HG03565 (cell line): ENCODE results near the gene ZNF587B.
"Not testable (repeated sequence)": the region's sequence is repeated elsewhere in the genome, so short reads cannot be mapped to it uniquely, and the experiment has no call there.

ENCODE experiments used
- ATAC-seq: cut with Tn5 transposase; IDR thresholded peaks from one replicate; pipeline ENCODE4 v1.9.1; 2021; ENCODE audit warnings: mild to moderate bottlenecking, moderate library complexity; ENCODE audit not compliant: unreplicated experiment

The ZNF587B gene

DNA sequence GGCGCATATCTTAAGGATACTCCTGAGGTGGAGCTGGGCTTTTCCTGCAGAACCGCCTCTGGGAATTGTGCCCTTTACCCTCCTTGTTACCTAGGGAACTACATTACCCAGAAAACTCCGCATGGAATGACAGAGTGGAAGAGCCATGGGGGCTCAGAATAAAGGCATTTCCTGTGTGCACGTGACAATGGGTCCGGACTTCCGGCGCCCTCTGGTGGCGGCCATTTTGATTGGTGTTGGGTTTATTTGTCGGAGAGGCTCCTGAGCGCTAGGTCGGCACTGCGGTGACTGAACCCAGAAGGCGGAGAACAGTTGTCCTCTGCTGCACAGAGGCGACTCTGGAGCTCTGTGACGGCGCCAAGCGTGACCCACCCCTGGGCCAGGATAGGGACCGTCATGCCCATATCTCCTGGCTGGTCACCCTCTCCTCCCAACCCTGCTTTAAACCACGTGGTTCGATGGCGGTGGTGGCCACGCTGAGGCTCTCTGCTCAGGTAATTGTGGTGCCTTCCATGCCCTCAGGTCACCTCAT is at the start of gene ZNF587B:
Gene ZNF587B, plus strand, starts transcription at position 229 of the 532 bp plus-strand sequence. Its CDS starts 230 bp downstream, at position 459.
- ATAC-seq: no peak

DNA sequence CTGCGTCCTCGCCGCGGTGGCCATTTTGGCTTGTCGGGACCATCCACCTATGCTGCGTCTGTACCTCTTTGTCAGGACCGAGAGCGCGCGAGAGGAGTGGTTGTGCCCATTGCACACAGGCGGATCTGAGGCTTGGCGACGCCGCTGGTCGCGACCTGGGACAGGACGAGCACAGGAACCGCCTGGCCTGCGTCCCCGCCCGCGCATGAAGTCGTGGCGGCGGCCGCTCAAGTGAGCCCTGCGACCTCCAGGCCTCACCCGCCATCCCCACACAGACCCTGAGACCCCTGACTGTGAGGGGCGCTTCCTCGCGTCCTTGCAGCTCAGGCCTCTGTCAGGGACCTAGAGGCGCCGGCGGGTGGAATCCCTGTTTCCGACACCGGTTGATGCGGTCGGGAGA is 43.8 kb upstream of the ZNF587B start:
- no peak for ATAC-seq

DNA sequence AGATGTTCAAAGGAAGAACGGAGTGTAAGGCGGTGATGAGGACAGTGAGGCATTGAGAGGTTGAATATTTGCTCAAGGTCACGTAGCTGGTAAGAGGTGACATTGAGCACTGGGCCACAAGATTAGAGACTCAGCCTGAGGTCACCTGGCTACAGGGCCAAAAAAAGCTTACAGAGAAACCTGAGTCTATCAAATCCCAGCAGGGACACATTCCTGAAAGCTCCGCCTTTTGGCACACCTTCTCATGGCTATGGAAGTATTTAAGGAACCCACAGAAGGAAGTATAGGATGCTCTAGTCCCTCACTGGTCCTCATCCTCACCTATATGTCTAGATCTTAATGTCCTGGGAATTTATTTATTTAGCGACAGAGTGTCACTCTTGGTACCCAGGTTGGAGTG is 43.2 kb upstream of the ZNF587B start:
- ATAC-seq: no peak

DNA sequence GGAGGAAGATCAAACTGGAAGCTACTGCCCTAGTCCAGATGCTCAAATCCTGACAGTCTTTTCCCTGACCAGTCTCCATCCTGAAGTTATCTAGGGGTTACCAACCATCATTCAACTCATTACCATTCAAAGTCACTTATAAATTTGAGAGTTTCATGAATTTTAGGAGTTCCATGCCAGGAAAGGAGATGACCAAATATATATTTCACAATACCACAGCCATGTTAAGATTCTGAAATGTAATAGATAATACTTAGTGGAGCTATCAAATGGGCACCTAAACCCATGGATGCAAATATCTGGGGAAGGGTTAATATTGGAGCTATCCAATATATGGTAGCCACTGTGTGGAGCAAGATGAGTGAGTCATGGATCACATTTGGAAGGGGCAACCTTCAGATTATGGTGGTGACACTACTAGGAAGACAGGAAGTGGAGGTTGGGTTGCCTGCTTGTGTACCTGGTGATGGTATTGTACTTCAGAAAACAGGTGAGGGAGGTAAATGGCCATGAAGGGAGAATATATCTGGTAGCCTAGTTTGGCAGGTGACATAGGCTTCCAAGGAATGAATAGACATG is 41.9 kb upstream of the ZNF587B start:
- no peak for ATAC-seq

DNA sequence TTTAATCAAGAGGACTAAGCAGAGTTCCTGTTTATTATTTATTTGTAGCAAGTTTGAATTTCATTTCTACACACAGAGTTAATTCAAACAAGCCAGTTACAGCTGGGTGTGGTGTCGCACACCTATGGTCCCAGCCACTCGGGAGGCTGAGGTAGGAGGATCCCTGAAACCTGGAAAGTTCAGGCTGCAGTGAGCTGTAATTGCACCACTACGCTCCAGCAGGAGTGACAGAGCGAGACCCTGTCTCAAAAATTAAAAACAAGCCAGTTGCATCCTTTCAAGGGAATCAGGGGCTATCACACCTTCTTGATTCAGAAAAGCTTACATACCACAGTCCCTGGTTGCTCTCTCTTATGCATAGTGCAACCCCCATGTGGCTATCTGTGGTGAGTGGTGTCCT is 40.8 kb upstream of the ZNF587B start:
- no peak for ATAC-seq

DNA sequence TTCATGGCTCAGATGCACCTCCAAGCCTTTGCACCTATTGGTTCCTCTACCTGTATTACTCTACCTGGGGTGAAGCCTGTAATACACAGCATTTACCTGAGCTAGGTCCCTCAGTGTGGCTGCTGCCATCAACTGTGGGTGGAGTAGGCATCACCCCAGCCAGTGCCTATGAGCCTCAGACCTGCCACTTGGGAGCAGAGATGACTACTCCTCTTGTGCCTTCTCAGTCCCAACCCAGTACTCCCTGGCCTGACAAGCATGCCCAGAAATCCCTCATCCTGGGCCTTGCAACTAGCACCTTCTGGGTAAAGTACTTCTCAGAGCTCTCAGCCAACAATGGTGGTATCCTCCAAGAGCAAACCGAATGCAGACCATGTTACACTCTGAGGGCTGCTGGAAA is 33.5 kb upstream of the ZNF587B start:
- ATAC-seq: not testable (repeated sequence)

DNA sequence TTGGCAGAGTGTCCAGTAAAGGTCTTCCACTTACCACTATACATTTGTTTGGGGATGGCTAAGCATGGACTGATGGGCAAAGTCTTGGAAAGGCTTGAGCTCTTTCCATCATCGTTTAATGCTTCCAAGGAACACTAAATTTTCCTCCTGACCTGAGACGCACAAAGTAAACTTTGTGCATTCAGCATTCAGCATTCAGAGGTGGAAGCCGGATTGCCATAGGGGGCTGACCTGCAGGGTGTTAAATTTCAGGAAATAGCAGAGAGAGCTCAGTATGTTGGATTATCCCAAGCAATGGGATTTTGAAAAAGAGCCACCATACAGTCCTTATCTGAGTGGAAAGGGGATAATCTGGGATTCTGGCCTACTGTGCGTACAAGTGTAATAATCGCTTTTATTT is 29.4 kb upstream of the ZNF587B start:
- no peak for ATAC-seq

DNA sequence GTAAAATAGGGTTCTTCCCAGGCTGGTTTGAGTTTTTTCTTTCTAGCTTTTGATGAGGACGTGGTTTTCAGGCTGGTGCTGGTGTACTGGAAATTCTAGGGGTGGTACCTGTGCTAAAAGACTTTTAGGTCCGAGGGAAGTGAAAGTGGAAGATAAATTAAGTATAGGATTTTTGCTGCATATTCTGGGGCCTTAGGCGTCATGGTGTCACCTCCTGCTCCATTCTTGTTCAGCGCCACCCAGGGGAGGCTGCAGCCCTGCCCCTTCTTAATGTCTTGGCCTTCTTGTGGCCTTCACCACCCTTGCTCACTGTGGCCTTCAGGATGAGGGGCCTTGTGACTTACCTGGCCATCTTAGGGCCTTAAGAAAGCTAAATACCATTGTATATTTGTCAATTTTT is 27.8 kb upstream of the ZNF587B start:
- ATAC-seq: no peak

DNA sequence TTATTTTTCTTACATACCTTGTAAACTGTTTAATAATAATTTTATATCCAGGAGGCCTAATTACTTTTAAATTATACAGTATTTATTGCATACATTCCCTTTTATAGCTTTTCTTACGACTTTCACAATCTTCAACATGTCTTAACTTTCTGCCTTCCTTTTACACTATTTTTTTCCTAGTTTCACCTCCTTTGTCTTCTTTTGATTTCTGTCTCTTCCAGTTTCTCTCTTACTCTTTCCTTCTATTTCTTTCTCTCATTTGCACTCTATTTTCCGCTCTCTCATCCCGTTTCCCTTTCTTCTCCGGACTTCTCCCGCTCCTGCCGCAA is 26.9 kb upstream of the ZNF587B start:
- no peak for ATAC-seq

DNA sequence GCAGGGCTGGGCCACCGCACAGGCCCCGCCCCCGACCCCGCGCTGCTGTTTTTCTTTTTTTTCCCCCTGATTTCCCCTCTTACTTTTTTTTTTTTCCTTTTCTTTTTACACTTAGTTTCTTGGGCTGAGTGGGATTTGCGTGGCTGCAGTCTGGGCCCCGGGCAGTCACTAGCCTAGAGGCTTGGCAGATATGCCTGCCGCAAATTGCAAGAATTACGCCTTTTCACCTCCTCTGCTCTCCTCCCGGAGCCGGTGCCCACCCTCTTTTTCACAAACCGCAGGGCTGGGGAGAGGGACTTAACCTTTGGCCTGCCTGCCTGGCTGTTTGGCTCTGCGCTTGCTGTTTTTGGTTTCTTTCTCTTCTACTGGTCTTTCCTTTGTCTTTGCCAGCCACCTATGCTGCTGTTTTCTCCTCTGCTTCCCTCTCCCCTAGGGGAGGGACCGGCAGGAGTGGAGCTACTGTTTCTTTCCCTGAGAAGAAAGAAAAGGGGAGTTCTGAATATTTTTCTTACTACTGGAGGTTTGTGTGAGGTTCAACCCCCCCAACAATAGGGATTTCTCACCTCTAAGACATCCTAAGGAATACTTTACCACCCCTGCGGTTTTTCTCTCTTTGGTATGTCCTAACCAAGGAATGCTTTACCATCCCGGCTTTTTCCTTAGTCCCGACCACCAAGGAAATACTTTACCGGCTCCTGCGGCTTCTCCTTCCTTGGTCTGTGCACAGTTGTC is 26.3 kb upstream of the ZNF587B start:
- ATAC-seq: no peak

DNA sequence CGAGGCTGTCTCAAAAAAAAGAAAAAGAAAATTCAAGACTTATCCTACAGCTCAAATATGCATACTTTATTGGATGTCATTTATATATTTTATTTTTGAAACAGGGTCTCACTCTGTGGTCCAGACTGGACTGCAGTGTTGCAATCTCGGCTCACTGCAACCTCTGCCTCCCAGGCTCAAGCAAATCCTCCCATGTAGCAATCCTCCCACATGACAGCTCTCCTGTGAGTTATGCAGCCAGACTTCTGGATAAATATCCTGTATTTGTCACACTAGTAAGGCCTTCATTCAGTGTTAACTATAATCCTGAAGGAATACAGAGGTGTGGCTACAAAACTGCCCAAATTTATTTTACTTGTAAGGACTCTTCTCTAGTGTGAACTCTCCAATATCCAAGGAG is 22.6 kb upstream of the ZNF587B start:
- ATAC-seq: no peak

DNA sequence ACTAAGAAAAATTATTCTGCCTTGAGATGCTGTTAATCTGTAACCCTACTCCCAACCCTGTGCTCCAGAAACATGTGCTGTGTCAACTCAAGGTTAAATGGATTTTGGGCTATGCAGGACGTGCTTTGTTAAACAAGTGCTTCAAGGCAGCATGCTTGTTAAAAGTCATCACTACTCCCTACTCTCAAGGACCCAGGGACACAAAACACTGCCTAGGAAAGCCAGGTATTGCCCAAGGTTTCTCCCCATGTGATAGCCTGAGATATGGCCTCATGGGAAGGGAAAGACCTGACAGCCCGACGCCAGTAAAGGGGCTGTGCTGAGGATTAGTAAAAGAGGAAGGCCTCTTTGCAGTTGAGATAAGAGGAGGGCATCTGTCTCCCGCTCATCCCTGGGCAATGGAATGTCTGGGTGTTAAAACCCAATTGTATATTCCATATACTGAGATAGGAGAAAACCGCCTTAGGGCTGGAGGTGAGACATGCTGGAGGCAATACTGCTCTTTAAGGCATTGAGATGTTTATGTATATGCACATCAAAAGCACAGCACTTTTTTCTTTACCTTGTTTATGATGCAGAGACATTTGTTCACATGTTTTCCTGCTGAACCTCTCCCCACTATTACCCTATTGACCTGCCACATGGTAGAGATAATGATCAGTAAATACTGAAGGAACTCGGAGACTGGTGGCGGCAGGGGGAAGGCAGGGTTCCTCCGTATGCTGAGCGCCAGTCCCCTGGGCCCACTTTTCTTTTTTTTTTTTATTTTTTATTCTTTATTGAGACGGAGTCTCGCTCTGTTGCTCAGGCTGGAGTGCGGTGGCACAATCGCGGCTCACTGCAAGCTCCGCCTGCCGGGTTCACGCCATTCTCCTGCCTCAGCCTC is 19.4 kb upstream of the ZNF587B start:
- ATAC-seq: not testable (repeated sequence)

DNA sequence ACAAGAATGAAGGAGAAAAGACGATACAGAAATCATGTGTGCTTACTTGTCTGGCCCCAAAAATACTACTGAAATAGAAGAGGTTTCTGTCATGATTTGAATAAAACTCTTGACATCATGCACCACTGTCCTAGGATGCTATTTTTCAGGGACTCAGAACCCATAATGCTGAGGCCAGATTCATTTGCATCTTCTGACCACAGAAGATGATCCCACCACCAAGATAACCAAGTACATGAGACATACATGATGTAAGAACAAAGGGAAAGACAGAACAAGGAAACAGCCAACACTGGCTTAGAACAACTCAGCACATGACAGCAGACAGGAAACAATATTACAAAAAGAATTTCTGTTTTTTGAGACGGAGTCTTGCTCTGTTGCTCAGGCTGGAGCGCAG is 17.9 kb upstream of the ZNF587B start:
- ATAC-seq: peak; percentile 55

DNA sequence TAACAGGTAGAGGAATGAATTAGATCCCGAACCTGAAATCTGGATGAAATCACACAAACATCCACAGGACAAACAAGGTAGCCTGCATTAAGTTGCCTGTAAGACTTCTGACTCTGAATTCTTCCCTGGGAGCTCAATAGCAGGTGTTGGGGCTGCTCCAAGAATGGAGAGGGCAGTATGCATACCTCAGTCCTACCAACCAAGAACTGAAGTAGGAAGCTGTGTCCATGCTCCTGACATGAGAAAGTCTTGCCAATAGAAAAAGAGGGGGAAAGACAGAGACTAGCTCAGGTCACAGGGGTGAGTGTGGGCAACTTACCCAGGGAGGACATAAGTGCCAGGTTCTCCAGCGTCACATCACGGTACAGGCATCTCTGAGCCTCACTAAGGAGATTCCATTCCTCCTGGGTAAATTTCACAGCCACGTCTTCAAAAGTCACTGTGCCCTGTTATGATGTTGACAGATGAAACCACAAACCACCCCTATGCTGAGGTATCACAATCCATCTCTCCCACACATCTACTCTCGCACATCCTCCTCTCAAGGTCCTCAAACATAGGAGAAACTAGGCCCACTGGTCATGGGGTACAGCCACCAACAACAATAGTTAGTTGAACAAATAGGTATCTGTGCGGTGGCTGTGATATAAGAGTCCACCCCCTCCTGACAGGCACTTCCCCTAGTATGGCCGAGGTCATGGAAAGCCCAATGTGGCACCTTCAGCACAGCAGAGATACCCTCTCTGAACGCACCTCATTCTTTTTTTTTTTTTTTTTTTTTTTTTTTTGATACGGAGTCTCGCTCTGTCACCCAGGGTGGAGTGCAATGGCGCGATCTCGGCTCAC is 16.9 kb upstream of the ZNF587B start:
- ATAC-seq: not testable (repeated sequence)

DNA sequence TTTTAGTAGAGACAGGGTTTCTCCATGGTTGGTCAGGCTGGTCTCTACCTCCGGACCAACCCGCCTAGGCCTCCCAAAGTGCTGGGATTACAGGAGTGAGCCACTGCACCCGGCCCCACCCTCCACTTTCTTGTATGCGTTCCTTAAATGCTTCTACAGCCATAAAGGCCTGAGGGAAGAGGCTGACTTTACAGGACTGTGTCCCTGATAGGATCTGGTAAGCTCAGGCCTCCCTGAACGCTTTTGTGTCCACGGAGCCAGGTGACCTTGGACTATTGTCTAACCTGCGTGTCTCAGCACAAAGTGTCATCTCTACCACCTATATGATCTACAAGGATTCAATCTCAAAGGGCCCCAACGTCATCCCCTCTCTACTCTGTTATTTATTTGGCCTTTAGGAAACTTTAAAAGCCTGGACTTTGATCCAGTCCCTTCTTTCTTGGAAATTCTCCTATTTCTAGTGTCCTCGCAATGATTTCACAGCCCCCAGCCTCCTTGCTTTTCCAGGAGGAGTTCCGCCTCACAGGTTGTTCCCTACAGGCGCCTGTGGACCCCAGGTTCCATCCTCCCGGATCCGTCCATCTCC is 16.1 kb upstream of the ZNF587B start:
- no peak for ATAC-seq

DNA sequence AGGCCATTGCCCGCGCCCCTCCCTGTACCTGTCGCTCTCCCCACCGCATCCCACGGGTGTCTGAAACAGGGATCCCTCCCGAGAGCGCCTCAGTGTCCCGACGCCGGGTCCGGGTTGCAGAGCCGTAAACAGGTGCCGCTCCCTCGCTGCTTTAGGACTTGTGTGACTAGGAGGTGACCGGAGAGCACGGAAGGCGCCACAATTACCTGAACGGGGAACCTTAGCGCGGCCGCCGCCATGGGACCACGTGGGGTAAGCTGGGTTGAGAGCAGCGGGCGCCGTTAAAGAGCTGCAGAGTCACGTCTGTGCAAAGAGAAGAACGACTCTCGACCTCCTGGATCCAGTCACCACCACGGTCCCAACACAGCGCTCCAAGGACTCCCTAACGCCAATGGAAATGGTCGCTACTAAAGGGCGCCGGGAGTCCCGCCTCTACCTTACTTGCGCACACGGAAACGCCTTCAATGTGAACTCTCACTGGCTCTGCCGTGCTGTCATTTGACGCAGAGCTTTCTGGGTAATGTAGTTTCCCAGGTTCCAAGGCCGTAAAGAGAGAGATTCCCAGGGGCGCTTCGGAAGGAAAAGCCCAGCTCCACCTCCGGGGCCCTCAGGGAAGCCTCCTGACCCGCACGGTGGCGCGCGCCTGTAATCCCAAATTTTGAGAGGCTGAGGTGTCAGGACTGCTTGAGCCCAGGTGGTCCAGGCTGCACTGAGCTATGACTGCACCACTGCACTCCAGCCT is 15.4 kb upstream of the ZNF587B start, which contains the start of gene ZNF552:
Gene ZNF552, minus strand, starts transcription at position 409 of the 742 bp plus-strand sequence. Its CDS starts 170 bp downstream, at position 239.
- peak; percentile 52 for ATAC-seq

DNA sequence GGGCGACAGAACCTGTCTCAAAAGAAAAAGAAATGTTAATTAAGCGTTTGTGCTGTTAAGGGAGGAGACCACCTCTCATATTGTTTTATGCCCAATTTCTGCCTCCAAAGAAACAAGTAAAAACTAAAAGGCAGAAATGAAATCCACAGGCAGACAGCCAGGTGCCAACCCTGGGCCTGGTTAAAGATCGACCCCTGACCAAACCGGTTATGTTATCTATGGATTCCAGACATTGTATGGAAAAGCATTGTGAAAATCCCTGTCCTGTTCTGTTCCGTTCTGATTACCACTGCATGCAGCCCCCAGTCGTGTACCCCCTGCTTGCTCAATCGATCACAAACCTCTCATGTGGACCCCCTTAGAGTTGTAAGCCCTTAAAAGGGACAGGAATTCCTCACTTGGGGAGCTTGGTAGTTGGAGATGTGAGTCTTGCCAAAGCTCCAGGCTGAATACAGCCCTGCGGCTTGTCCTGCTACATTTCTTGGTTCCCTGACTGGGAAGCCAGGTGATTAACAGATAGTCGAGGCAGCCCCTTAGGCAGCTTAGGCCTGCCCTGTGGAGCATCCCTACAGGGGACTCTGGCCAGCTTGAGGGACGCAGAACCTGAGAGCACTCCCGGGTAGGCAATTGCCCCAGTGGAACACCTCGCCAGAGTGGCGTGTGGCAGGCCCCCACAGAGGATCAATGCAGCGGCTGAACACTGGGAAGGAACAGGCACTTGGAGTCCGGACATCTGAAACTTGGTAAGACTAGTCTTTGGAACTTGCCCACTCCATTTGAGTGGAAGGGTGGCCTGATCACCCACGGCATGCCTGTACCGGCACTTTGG is 14.6 kb upstream of the ZNF587B start:
- no peak for ATAC-seq

DNA sequence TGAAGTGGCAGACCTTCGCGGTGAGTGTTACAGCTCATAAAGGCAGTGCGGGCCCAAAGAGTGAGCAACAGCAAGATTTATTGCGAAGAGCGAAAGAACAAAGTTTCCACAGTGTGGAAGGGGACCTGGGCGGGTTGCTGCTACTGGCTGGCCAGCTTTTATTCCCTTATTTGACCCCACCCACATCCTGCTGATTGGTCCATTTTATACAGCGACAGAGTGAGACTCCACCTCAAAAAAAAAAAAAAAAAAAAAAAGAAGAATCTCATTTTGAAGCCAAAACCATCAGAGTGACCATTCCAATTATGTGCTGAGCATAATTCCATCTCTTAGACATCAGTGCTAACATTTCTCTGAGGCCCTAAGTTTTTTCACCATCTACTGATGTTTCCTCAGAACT is 13.4 kb upstream of the ZNF587B start:
- no peak for ATAC-seq

DNA sequence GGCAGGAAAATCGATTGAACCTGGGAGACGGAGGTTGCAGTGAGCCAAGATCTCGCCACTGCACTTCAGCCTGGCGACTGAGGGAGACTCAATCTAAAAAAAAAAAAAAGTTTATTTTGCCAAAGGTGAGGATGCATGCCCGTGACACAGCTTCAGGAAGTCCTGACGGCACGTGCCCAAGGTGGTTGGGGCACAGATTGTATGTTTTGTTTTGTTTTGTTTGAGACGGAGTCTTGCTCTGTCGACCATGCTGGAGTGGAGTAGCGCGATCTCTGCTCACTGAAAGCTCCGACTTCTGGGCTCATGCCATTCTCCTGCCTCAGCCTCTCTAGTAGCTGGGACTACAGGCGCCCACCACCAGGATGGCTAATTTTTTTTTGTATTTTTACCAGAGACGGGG is 12.1 kb upstream of the ZNF587B start:
- no peak for ATAC-seq
